Measurements from ENCODE around the gene CELA3B. TPM values are rescaled to one million over a fixed set of nuclear protein-coding genes. Genes with fewer than 3 reads are reported as not detected.

CELA3B gene
- total and polyA plus RNA-seq, 2 of the 8 experiments (the other 6 are each of a cell fraction or from before 2014, with no cell fraction given) = not detected

DNA sequence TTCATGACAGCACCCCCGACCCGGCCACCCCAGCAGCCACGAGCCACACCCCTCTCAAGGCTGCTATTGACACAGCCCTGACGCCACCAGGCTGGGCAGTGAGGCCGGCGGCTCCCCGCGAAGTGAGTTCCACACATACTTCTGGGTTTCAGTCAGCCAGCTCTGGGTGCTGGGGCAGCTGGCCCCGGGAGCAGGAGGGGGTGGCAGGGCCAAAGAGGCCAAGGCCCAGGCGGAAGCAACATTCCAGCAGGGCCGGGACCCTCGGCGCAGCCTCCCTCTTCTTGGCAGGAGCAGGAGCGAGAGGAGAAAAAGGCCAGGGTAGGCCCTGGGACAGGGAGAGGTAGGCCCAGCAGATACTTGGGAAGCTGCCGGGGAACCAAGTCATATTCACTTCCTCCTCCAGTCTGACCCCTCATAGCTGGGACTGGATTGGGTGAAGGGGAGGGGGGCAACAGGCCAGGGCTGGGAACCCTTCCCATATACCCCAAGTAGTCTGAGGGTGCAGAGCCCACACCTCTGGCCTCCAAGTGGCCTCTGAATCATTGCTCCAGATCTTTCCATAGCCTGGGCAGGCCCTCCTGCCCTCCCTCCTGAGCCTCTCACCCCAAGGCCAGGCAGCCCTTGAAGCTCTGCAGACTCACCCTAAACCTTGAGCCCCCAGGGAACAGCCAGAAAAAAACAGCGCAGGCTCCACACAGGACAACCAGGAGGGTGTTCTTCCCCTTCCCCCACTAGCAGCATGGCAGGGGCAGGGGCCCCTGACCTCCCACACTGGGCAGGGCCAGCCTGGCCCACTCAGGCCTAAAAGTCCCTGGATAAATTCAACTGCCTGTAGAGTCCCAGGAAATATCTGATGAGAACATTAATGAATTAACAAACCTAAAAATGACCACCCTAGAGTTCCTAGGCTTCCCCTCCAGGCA lies 45.4 kb upstream of the CELA3B start (continued):
- TF ChIP-seq TEAD4 (IDR thresholded peaks at IDR 0.05; ENCODE audit: low read depth, low read length) (no peak), HDAC6 (IDR thresholded peaks at IDR 0.05; ENCODE audit: low read depth, low read length) (no peak)

Data from H1 (cell line).